Stimulated activated CD8-positive, alpha-beta memory T cell treated with anti-CD3 and anti-CD28 coated beads, Interleukin-4, amount 100 ng/mL, for 48 hours (primary cell): ENCODE results near the gene ZSWIM2.
"Not testable (repeated sequence)": the region's sequence is repeated elsewhere in the genome, so short reads cannot be mapped to it uniquely, and the experiment has no call there.

Experiments
- DNase-seq: peaks from one replicate; pipeline ENCODE4 v3.0.0-alpha.2; 2020

ZSWIM2 gene

DNA sequence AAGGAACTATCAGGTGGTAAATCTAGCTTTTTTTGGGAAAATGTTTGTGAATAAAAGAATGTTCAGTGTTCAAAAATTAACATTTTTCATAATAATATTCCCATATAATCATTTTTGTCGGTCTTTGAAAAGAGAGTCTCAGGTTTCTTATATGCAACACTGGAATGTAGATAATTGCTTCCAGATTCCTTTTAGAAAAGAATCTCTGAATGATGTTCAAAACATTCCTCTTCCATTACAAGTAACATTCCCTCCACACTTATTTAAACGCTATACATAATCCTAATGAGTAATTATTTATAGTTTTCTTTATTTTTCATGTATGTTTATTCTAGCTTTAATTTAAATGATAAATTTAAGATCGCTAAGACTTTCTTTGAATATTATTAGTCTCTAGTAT is 7.0 kb downstream of the ZSWIM2 start:
- no peak for DNase-seq

DNA sequence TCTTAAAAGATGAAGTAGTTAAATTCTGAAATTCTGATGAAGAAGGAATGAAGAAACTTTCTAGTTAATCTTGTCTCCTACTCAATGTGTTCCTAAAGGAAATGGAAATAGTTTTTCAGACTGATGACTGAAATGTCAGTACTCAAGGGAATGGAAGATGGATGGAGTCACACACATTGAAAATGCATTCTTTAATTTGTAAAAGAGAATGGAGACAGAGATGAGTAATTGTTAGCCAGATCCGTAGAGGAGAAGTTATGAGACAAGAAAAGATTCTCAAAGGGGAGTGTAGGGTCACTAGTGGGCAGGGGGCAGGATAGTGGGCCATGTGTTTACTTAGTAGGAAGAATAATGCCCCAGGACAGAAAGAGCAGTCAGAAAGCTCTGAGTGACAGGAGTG is 13.3 kb downstream of the ZSWIM2 start:
- no peak for DNase-seq

DNA sequence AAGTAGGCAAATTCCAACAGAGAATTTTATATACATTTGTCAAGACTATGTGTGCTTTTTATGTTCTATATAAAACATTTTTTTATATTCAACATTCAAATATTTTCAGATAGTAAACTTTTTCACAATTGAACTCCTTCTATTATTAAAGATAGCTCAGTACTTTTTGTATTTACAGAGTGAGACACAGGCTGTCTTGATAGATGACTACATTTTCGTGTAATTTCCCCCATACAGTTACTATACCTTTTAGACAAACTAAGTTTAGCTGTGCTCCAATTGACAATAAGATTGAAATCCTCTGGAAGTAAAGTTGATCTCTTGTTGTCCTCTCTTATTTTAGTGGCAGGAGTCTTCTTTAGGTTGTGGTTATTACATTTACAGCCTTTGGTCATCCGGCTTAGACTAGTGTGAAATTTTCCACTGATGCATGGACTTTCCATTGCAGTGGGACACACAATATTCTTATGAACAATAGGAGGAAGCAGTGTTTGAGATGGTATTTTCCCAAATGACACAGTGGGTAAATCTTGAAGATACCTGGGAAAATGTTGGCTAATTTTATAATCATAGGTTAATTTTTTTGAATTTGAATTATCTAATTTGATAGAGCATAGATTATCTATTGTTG is 21.0 kb downstream of the ZSWIM2 start:
- no peak for DNase-seq

DNA sequence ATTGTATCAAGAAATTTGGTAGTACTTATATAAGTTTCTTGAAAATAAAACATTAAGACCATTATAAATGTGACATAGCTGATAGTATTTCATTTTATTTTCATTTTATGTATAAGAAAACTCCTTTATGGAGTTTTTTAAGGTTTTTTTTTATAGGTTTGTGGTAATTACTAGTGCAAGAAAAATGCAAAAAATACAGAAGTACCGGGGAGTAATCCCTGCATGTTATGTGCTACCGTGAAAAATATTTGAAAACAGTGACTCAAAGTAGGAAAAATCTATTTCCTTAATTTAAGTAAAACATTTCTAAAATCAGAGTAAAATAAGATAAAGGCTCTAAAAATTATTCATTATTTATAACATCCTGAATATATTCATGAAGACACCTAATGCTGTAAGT is 21.6 kb downstream of the ZSWIM2 start:
- no peak for DNase-seq

DNA sequence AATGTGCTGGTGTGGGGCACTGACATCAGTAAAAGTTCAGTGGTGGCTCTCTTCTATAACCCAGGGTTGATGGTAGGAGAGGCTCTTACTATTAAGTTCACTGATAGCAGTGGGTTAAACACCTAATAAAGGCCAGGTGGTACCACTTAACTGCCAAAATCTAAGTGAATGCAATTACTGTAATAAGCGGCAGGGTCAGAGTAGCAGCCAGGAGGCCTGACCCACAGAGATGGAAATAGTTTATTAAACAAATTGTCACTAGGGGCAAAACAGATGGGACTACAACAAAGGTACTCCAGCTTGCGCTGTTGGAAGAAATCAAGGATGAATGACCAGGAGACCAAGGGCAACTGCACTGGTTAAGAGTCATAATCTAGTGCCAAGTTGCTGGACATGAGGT is 26.6 kb downstream of the ZSWIM2 start:
- no peak for DNase-seq

DNA sequence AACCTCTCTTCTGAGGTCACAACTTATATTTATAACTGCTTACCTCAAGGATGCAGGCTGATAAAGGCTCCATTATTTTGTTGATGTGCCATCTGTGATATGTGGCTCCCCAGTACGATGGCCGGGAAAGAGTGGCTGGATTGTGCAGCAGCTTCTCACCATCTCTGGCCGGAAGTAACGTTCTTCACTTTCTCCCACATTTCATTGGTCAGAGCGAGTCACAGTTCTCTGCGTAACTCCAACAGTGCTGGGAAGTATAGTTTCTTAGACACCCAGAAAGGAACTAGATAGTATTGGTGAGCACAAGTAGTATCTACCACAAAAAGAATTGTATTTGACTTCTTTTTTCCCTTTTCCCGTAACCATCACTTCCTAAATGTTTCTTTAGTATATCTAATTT is 28.7 kb downstream of the ZSWIM2 start:
- no peak for DNase-seq

DNA sequence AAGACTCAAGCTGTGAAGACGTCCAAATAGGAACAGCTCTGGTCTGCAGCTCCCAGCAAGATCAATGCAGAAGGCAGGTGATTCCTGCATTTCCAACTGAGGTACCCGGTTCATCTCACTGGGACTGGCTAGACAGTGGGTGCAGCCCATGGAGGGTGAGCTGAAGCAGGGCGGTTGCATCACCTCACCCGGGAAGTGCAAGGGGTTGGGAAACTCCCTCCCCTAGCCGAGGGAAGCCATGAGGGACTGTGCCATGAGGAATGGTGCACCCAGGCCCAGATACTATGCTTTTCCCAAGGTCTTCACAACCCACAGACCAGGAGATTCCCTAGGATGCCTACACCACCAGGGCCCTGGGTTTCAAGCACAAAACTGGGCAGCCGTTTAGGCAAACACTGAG is 37.2 kb downstream of the ZSWIM2 start:
- not testable (repeated sequence) for DNase-seq

DNA sequence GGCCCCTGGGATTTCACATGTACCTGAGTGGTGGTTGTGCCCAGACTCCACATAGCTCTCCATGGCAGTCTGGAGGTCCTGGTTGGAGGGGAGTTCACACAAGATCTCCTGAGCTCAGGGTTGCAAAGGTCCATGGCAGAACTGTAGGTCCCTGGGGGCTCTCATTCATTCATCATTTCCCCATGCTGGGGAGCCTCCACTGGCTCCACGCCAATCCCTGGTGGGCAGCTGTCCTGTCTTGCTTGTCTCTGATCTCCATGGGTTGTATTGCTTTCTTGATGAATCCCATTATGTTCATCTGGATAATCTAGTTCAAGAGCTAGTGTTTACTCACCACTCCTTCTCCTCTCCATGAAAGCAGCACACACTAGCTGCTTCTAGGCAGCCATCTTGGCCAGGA is 42.4 kb downstream of the ZSWIM2 start:
- no peak for DNase-seq

DNA sequence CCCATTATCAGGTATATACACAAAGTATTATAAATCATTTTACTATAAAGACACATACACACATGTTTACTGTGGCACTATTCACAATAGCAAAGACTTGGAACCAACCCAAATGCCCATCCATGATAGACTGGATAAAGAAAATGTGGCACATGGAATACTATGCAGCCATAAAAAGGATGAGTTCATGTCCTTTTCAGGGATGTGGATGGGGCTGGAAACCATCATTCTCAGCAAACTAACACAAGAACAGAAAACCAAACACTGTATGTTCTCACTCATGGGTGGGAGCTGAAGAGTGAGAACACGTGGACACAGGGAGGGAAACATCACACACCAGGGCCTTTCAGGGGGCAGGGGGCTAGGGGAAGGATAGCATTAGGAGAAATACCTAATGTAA is 50.4 kb downstream of the ZSWIM2 start:
- not testable (repeated sequence) for DNase-seq

DNA sequence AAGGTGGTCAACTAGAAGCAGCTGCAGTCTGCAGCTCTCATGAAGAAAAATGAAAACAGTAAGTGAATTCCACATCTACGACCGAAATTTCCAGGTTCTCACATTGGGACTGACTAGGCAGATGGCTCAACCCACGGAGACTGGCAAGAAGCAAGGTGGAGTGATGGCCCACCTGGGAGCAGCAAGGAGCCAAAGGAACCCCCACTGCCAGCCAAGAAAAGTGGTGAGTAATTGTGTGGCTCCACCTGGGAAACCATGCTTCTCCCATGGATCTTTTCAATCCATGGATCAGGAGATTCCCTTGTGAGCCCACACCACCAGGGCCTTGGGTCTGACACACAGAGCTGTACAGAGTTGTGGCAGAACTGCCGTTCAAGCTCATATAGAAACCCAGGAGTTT is 64.0 kb downstream of the ZSWIM2 start:
- no peak for DNase-seq

DNA sequence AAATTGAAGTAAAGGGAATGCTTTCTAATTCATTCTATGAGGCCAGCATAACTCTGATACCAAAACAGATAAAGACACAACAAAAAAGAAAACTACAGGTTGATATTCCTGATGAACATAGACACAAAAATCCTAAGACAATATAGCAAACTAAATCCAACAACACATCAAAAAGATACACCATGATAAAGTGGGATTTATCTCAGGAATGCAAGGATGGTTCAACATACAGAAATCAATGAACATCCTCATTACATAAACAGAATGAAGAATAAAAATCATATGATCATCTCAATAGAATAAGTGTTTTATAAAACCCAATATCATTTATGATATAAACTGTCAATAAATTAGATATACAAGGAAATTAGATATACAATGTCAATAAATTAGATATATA is 65.7 kb downstream of the ZSWIM2 start:
- DNase-seq, result no peak

DNA sequence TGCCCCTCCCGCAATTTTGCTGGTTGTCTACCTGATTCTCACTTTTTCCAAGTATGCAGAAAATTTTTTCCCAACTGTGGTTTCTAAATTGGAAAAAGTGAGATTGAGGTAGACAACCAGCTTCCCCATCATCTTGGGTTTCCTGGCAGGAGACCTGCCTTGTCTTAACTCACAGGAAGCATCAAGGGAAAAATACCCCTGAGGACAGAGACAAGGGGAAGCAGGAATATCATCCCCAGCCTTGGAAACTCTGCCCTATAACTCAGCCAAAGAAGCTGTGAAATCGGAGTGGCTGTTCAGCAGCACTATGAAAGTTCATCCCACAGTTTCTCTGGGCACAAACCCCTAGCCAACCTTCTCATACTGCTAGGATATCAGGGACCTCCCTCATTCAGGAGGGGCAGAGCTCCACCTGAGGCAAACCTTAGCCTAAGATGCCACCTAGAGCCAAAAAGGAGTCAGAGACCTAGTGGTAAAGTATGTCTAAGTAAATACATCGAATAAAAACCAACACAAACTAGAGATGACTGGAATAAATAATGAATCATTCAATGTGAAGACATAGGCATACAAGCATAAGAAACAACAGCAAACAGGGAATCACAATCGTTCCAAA is 68.2 kb downstream of the ZSWIM2 start:
- DNase-seq, result no peak
